ENCODE measurements around the gene KBTBD12. TPM values are rescaled to one million over a fixed set of nuclear protein-coding genes. Genes with fewer than 3 reads are reported as not detected.

The KBTBD12 gene
- total RNA-seq, 1 donor from 2014 or later, result 0.08 TPM

GRCh38 chr3:128012050-128012449 lies 97.0 kb downstream of the KBTBD12 start:
- no peak for DNase-seq (ENCODE audit: low read depth)
- no peak for TF ChIP-seq CTCF (IDR thresholded peaks at IDR 0.05; ENCODE audit: insufficient read depth, low read length, poor library complexity, severe bottlenecking)
- Histone ChIP-seq H3K4me3 (ENCODE audit: low read depth, low read length) (no peak overlapping the region), H3K27me3 (ENCODE audit: control insufficient read depth, insufficient read depth, low read length) (no peaks in the 10 kb centered on the region), H3K36me3 (ENCODE audit: control insufficient read depth, insufficient read depth, low read length) (no peaks in the 10 kb centered on the region)

- TF ChIP-seq CTCF (IDR thresholded peaks at IDR 0.05; ENCODE audit: insufficient read depth, low read length, poor library complexity, severe bottlenecking), result no peak
- no peak for DNase-seq (ENCODE audit: low read depth)
- Histone ChIP-seq H3K36me3 (ENCODE audit: control insufficient read depth, insufficient read depth, low read length) (no peaks in the 10 kb centered on the region), H3K27me3 (ENCODE audit: control insufficient read depth, insufficient read depth, low read length) (no peaks in the 10 kb centered on the region), H3K4me3 (ENCODE audit: low read depth, low read length) (no peak overlapping the region)
These were observed 99.5 kb downstream of the KBTBD12 start for GRCh38 chr3:128014548-128014947.

GRCh38 chr3:128016502-128016901 lies 101.5 kb downstream of the KBTBD12 start:
- H3K36me3 ChIP-seq (ENCODE audit: control insufficient read depth, insufficient read depth, low read length), result no peaks in the 10 kb centered on the region
- no peak for DNase-seq (ENCODE audit: low read depth)
- H3K4me3 ChIP-seq (ENCODE audit: low read depth, low read length), result no peak overlapping the region
- H3K27me3 ChIP-seq (ENCODE audit: control insufficient read depth, insufficient read depth, low read length), result no peaks in the 10 kb centered on the region
- TF ChIP-seq CTCF (IDR thresholded peaks at IDR 0.05; ENCODE audit: insufficient read depth, low read length, poor library complexity, severe bottlenecking), result no peak

GRCh38 chr3:128021768-128022372 lies 106.8 kb downstream of the KBTBD12 start:
- no peak for TF ChIP-seq CTCF (IDR thresholded peaks at IDR 0.05; ENCODE audit: insufficient read depth, low read length, poor library complexity, severe bottlenecking)
- no peak for DNase-seq (ENCODE audit: low read depth)
- Histone ChIP-seq H3K36me3 (ENCODE audit: control insufficient read depth, insufficient read depth, low read length) (no peaks in the 10 kb centered on the region), H3K27me3 (ENCODE audit: control insufficient read depth, insufficient read depth, low read length) (peaks cover 4% of the 10 kb centered on the region), H3K4me3 (ENCODE audit: low read depth, low read length) (no peak overlapping the region)

- no peak for DNase-seq (ENCODE audit: low read depth)
- Histone ChIP-seq H3K36me3 (ENCODE audit: control insufficient read depth, insufficient read depth, low read length) (no peaks in the 10 kb centered on the region), H3K27me3 (ENCODE audit: control insufficient read depth, insufficient read depth, low read length) (no peaks in the 10 kb centered on the region), H3K4me3 (ENCODE audit: low read depth, low read length) (no peak overlapping the region)
- TF ChIP-seq CTCF (IDR thresholded peaks at IDR 0.05; ENCODE audit: insufficient read depth, low read length, poor library complexity, severe bottlenecking), result no peak
These were observed 118.1 kb downstream of the KBTBD12 start for GRCh38 chr3:128033102-128033501.

GRCh38 chr3:128036119-128036518 lies 121.1 kb downstream of the KBTBD12 start:
- DNase-seq (ENCODE audit: low read depth), result no peak
- Histone ChIP-seq H3K36me3 (ENCODE audit: control insufficient read depth, insufficient read depth, low read length) (no peaks in the 10 kb centered on the region), H3K27me3 (ENCODE audit: control insufficient read depth, insufficient read depth, low read length) (peaks cover 2% of the 10 kb centered on the region), H3K4me3 (ENCODE audit: low read depth, low read length) (no peak overlapping the region)
- no peak for TF ChIP-seq CTCF (IDR thresholded peaks at IDR 0.05; ENCODE audit: insufficient read depth, low read length, poor library complexity, severe bottlenecking)

All from kidney epithelial cell (primary cell).